Adrenal gland (tissue), 12 donors: Measurements from ENCODE around the gene ARHGEF12. TPM values are rescaled to one million over a fixed set of nuclear protein-coding genes. Genes with fewer than 3 reads are reported as not detected.

Source experiments
- DNase-seq, 7 donors: peaks; one replicate each; pipeline ENCODE4 v3.0.0-alpha.2; 2019 to 2020
- H3K27ac ChIP-seq, 5 donors: fragments of 200-600 bp; sonication (generic) in 4 of 5; 1 replicate in 3 of 5; 2 replicates in 2 of 5; pipeline versions ENCODE4 v1.5.1 to v1.8.0; 2016 to 2020; ENCODE audit warnings: mild to moderate bottlenecking in 1 of 5
- H3K27me3 ChIP-seq: fragments of 200-600 bp; 2 replicates; pipeline ENCODE4 v1.8.0; 2021
- H3K36me3 ChIP-seq, 2 donors: fragments of 200-600 bp; replicated peaks in 1 of 2; 1 replicate in 1 of 2; 2 replicates in 1 of 2; pipeline versions ENCODE4 v1.5.1 to v1.8.0; 2018 to 2022
- H3K4me1 ChIP-seq, 2 donors: fragments of 200-600 bp; replicated peaks in 1 of 2; 1 replicate in 1 of 2; 2 replicates in 1 of 2; pipeline versions ENCODE4 v1.5.1 to v1.8.0; 2018 to 2021
- H3K4me3 ChIP-seq, 4 donors: fragments of 200-600 bp; sonication (generic) in 3 of 4; one replicate each; pipeline ENCODE4 v1.5.1; 2016 to 2018
- H3K9me3 ChIP-seq, 3 donors: fragments of 200-600 bp; sonication (generic) in 1 of 3; replicated peaks in 1 of 3; 1 replicate in 2 of 3; 2 replicates in 1 of 3; pipeline versions ENCODE4 v1.5.1 to v1.8.0; 2016 to 2021
- CTCF ChIP-seq, 6 experiments: fragments of 450-650 bp in 4 of 6; fragments of 200-600 bp in 2 of 6; sonication (generic) in 1 of 6; IDR thresholded peaks; 1 replicate in 5 of 6; 2 replicates in 1 of 6; pipeline versions ENCODE4 v1.5.1 to v1.8.0; 2016 to 2021; ENCODE audit warnings: antibody characterized with exemption in 6 of 6, mild to moderate bottlenecking in 2 of 6, moderate library complexity in 1 of 6
- POLR2A ChIP-seq, 2 donors: fragments of 450-650 bp; IDR thresholded peaks; one replicate each; pipeline ENCODE4 v1.6.1; 2017; ENCODE audit warnings: antibody characterized with exemption in 2 of 2, mild to moderate bottlenecking in 2 of 2, moderate library complexity in 1 of 2
- WGBS, 4 donors: extraction: QIAGEN DNeasy Blood & Tissue Kit in 2 of 4; methylation state at CpG; one replicate each; pipeline versions ENCODE4 v1.1.5 to v1.1.7; 2013 to 2017; 5-methylcytosine and 5-hydroxymethylcytosine counted together
- intact Hi-C, 2 donors: fragments of 100-400 bp; cut with DNase I; formaldehyde crosslinking; loops; one replicate each; pipeline versions ENCODE4 v1.14.1 to v1.15.0; 2022 to 2023
- polyA plus RNA-seq, 3 donors: library from polyadenylated mRNA; stranded (reverse); fragments of 200-250 nt in 2 of 3; fragments of 350-450 nt in 1 of 3; fragmentation: Illumina TruSeq in 1 of 3; extraction: RNeasy Lipid Tissue Mini Kit (QIAGEN cat#74804) in 1 of 3; gene quantifications; one replicate each; pipeline ENCODE4 v1.2.3, GENCODE V29; 2013 to 2014
- total RNA-seq, 9 donors: library from RNA; depleted of rRNA in 4 of 9; stranded (reverse); fragments of >200 nt in 4 of 9; fragments of 120-200 nt in 1 of 9; fragmentation: NEBNext Ultra II Directional in 1 of 9; extraction: Animal tissue kit (Norgen Biotek cat#: 25700) in 1 of 9; gene quantifications; one replicate each; pipeline versions ENCODE4 v1.1.0 to v1.2.4, GENCODE V29; 2013 to 2023
- donor health status: healthy with polysubstance abuse.
- donor health status: Bipolar disorder and iron deficiency.
- donor health status: DM: yes; HTN: yes; CAD: no.
- donor health status: DM: no; HTN: no; CAD: no.
- donor health status: DM: no; HTN: no; CAD: no.
- donor health status: DM: yes; HTN: yes; CAD: no.

The ARHGEF12 gene
- total and polyA plus RNA-seq, 12 donors, result 20.2 to 125 (median 94.2) TPM

GRCh38 chr11:120446802-120447201 lies 110.6 kb downstream of the ARHGEF12 start:
- Histone ChIP-seq H3K36me3 (peaks cover 0 to 85% of the 10 kb centered on the region in 2 donors), H3K4me3 (no peak overlapping the region), H3K27me3 (no peaks in the 10 kb centered on the region), H3K4me1 (peaks cover 0 to 6% of the 10 kb centered on the region in 2 donors), H3K27ac (peak overlapping the region in 2 of 5 donors; percentile 26 to 27), H3K9me3 (no peaks in the 10 kb centered on the region)
- TF ChIP-seq POLR2A (IDR thresholded peaks at IDR 0.05) (no peak), CTCF (IDR thresholded peaks at IDR 0.05) (no peak)
- WGBS, 4 donors, result 48 to 57% (median 50%) methylated on average over 7 of the region's 7 CpGs
- intact Hi-C loops, result no loop called here
- peak; percentile 35 to 73 (median 53) for DNase-seq

GRCh38 chr11:120448240-120448639 lies 112.0 kb downstream of the ARHGEF12 start:
- Histone ChIP-seq H3K4me3 (no peak overlapping the region), H3K27ac (no peak overlapping the region), H3K4me1 (peaks cover 0 to 6% of the 10 kb centered on the region in 2 donors), H3K27me3 (no peaks in the 10 kb centered on the region), H3K36me3 (peaks cover 0 to 88% of the 10 kb centered on the region in 2 donors), H3K9me3 (no peaks in the 10 kb centered on the region)
- DNase-seq, result no peak
- WGBS, 4 donors, result 87 to 94% (median 91%) methylated on average over 3 of the region's 3 CpGs
- intact Hi-C loops, result no loop called here
- no peak for TF ChIP-seq POLR2A (IDR thresholded peaks at IDR 0.05)
- TF ChIP-seq CTCF (IDR thresholded peaks at IDR 0.05), result no peak

- intact Hi-C loops, result no loop called here
These were observed 119.3 kb downstream of the ARHGEF12 start for GRCh38 chr11:120455487-120455886.

GRCh38 chr11:120457996-120458395 lies 121.8 kb downstream of the ARHGEF12 start:
- no peak for DNase-seq
- WGBS, 4 donors, result 55 to 69% (median 61%) methylated on average over 1 of the region's 1 CpG
- intact Hi-C loops, result no loop called here

More at GRCh38 chr11:120455487-120455886, 119.3 kb downstream of the ARHGEF12 start:
- H3K27me3 ChIP-seq, result no peaks in the 10 kb centered on the region
- H3K27ac ChIP-seq, result no peak overlapping the region
- no peak for DNase-seq
- TF ChIP-seq POLR2A (IDR thresholded peaks at IDR 0.05), result no peak
- no peak for TF ChIP-seq CTCF (IDR thresholded peaks at IDR 0.05)
- H3K9me3 ChIP-seq, result no peaks in the 10 kb centered on the region
- H3K4me3 ChIP-seq, result no peak overlapping the region
- no peaks in the 10 kb centered on the region for H3K4me1 ChIP-seq
- peaks cover 0 to 77% of the 10 kb centered on the region in 2 donors for H3K36me3 ChIP-seq

More at GRCh38 chr11:120457996-120458395, 121.8 kb downstream of the ARHGEF12 start:
- Histone ChIP-seq H3K36me3 (peaks cover 0 to 81% of the 10 kb centered on the region in 2 donors), H3K4me3 (no peak overlapping the region), H3K27me3 (no peaks in the 10 kb centered on the region), H3K4me1 (no peaks in the 10 kb centered on the region), H3K9me3 (no peaks in the 10 kb centered on the region), H3K27ac (no peak overlapping the region)
- TF ChIP-seq CTCF (IDR thresholded peaks at IDR 0.05), result no peak
- TF ChIP-seq POLR2A (IDR thresholded peaks at IDR 0.05), result no peak
